Activated CD4-positive, alpha-beta T cell treated with anti-CD3 and anti-CD28 coated beads, Interleukin-2, amount 10 ng/mL, durations not matched to agents 24 days and 14 days (primary cell): ENCODE data around the gene ZNF254. TPM values are rescaled to one million over a fixed set of nuclear protein-coding genes. Genes with fewer than 3 reads are reported as not detected.

ENCODE experiments used
- total RNA-seq: library from RNA; stranded (reverse); gene quantifications from 2 replicates; pipeline ENCODE4 v1.2.3, GENCODE V29; 2022

Gene ZNF254
- total RNA-seq, 1 donor from 2014 or later, result 10.9 TPM

Other genes starting within 250 kb of the ZNF254 start
- 12.8 and 16.3 TPM in 2 replicates for gene ZNF726, start 172.3 kb upstream of the ZNF254 start, total RNA-seq